Stimulated activated CD8-positive, alpha-beta memory T cell treated with anti-CD3 and anti-CD28 coated beads, Interleukin-2, amount 100 ng/mL, for 1 hour (primary cell): ENCODE results near the gene PPP1R36.
"Not testable (repeated sequence)": the region's sequence is repeated elsewhere in the genome, so short reads cannot be mapped to it uniquely, and the experiment has no call there.

Source experiments
- DNase-seq, 2 donors: peaks; one replicate each; pipeline ENCODE4 v3.0.0-alpha.2; 2020; ENCODE audit warnings: low read depth in 2 of 2

Gene PPP1R36

GRCh38 chr14:64518229-64518628 is 31.5 kb upstream of the PPP1R36 start:
- DNase-seq = no peak

DNA sequence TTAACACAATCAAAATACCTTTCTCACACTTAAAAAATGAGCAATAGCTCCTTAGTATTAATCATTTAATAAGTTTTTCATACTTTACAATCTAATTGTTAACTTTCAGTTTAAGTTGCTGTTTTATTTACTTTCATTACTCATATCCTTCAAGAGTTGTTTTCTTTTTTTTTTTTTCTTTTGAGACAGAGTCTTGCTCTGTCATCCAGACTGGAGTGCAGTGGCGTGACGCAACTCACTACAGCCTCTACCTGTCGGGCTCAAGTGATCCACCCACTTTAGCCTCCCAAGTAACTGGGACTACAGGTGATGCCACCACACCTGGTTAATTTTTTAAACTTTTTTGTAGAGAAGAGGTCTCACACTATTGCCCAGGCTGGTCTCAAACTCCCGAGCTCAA is 29.1 kb upstream of the PPP1R36 start:
- no peak for DNase-seq

- no peak for DNase-seq
Observed at GRCh38 chr14:64522591-64523355, 27.0 kb upstream of the PPP1R36 start.

DNA sequence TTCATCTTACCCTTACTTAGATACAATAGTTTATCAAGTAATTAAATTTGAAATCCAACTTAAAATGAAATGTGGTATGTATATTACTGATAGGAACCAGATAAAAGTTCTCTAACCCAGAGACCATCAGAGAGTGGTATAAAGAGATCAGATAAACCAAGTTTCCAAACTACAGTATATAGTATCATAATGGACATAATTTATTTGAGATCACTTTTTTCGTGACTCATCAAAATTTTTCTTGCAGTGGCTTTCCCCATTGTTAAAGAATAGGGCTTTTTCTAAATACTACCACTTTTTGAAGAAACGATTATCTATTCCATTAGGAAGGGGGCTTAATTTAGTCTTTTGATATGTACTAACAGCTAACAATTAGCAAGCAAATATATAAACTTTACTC is 24.4 kb upstream of the PPP1R36 start:
- no peak for DNase-seq

DNA sequence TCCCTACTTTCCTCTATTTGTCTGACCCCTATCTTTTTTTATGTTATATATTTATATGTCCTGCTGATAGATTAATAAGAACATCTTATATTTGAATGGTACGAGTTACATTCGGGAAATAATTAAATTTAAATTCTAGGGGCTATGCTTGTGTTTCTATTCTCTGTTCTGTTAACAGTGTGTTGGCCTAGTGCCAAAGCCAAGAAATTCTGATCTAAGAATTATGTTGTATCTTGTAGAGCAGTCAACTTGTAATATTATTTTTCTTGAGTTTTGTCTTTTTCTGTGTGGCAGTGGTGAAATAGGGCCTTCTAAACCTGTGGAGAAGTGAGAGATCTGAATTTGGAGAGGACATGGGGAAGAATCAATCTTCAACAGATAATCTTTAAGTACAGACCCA is 18.2 kb upstream of the PPP1R36 start:
- DNase-seq = no peak

DNA sequence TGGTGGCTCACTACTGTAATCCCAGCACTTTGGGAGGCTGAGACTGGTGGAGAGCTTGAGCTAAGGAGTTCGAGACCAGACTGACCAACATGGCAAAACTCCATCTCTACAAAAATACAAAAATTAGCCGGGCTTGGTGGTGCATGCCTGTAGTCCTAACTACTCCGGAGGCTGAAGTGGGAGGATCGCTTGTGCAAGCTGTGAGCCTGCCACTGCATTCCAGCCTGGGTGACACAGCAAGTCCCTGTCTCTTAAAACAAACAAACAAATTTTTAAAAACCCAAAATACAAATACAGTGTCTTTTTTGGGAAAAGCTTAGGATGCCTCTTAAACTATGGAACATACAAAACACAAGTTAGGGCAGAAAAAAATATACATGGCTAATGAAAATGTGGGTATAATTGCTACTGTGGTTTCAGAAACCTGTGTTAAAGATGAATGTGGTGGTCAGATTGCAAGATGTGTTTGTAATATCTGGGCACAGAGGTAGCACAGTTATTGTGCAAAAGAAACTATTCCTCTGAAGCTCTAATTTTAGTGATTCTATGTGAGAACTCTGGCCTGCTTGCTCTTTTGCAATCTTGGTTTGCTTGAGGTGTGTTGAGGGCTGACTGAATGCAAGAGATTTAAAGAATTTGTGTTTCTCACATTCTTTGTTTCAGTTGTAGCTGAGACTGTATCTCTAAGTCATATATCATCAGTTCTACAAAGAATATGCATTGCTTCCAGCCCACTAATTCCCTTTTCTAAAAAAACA is 13.1 kb upstream of the PPP1R36 start:
- DNase-seq = no peak

- DNase-seq = peak; percentile 84 to 85
Observed at GRCh38 chr14:64540208-64541202, 9.3 kb upstream of the PPP1R36 start, which contains the start of gene HSPA2. HSPA2 (plus strand) TSS chr14:64540741; CDS start chr14:64540850, 109 bp downstream.

- no peak for DNase-seq
Observed at GRCh38 chr14:64541261-64541971, 8.3 kb upstream of the PPP1R36 start.

- DNase-seq = no peak
Observed at GRCh38 chr14:64541972-64542835, 7.6 kb upstream of the PPP1R36 start.

GRCh38 chr14:64542836-64543201 is 6.9 kb upstream of the PPP1R36 start:
- DNase-seq = no peak

GRCh38 chr14:64544607-64545312 is 5.0 kb upstream of the PPP1R36 start:
- DNase-seq = no peak

- no peak for DNase-seq
Observed at GRCh38 chr14:64549016-64549415, 745 bp upstream of the PPP1R36 start.

DNA sequence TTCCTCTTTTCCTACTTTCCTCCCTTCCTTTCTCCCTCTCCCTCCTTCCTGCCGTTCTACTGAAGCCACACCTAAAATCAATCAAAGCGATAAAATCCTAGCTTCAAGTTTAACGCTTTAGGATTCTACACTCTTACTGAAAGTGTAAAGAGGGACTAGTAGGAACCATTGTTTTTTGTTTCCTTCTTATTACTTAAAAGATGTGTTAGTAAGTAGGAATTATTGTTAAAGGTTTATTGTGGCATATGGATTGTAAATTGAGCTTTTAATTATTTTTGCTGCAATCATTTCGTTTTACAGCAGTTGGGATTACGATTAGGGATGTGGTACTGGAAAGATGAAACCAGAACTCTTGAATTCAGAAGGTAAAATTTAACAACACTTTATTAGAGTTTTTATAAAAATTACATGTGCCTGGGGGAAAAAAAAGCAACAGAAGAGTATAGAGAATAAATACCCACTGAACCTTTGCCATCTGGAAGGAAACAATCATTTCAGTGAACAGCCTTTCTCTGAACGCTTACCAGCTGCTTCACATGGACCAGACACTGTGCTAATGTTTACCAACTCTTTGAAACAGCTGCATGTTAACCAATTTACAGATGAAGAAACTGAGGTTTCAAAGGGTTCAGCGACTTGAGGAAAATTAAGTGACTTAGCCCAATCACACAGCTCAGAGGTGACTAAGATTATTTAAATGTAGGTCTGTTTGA is 1.0 kb downstream of the PPP1R36 start:
- no peak for DNase-seq

GRCh38 chr14:64554556-64554955 is 4.8 kb downstream of the PPP1R36 start:
- DNase-seq = no peak

- no peak for DNase-seq
Observed at GRCh38 chr14:64556526-64556925, 6.8 kb downstream of the PPP1R36 start.

DNA sequence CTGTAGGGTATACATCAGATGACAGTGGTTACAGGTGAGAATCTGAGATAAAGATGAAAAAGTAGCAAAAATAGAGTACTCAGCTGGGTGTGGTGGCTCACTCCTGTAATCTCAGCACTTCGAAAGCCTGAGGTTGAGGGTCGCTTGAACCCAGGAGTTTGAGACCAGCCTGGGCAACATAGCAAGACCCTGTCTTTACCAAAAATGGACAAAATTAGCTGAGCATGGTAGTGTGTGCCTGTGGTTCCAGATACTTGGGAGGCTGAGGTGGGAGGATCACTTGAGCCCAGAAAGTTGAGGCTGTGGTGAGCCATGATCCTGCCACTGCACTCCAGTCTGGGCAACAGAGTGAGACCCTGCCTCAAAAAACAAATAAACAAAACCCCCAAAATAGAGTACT is 8.5 kb downstream of the PPP1R36 start:
- DNase-seq = not testable (repeated sequence)

GRCh38 chr14:64561631-64562030 is 11.9 kb downstream of the PPP1R36 start:
- DNase-seq = no peak

DNA sequence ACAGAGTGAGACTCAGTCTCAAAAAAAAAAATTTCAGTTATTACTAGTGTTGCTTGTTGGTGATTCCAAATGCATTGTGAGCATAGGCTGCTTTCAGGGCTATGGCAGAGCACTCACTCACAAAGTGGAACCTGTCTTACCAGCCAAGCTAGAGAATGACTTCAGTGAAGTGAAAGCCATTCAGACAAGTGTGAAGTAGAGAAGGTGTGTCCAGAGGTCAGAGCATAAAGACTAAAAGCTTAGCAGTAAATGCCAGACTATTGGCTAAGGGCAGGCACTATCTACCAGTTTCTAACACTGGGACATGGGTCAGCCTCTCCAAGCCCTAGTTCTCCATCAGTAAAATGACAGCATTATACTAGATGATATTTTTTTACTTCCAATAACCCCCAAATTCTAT is 12.7 kb downstream of the PPP1R36 start:
- no peak for DNase-seq

GRCh38 chr14:64563696-64564095 is 13.9 kb downstream of the PPP1R36 start:
- no peak for DNase-seq
